HEK293 (cell line): Measurements from ENCODE around the gene DEDD2.

ENCODE experiments used
- TCF7L2 ChIP-seq: IDR thresholded peaks from 2 replicates; pipeline ENCODE4 v1.6.1; 2011; ENCODE audit warnings: low read depth, mild to moderate bottlenecking, inconsistent platforms, low read length, moderate library complexity, borderline replicate concordance
- ZNF266 ChIP-seq: fragments of 450-650 bp; formaldehyde crosslinking; IDR thresholded peaks from 2 replicates; pipeline ENCODE4 v1.5.1; 2016; ENCODE audit warnings: missing biosample characterization, missing genetic modification characterization, low read depth
- ZNF335 ChIP-seq: fragments of 450-650 bp; formaldehyde crosslinking; conservative IDR thresholded peaks from 2 replicates; pipeline ENCODE4 v1.5.1; 2016; ENCODE audit warnings: missing biosample characterization, missing genetic modification characterization
- TF ChIP-seq, protein P1 (sequence below): fragments of 450-650 bp; formaldehyde crosslinking; IDR thresholded peaks from 2 replicates; pipeline ENCODE4 v1.5.1; 2016; ENCODE audit warnings: missing biosample characterization, missing genetic modification characterization
- TF ChIP-seq, protein P2 (sequence below): fragments of 450-650 bp; formaldehyde crosslinking; IDR thresholded peaks from 2 replicates; pipeline ENCODE4 v1.5.1; 2016; ENCODE audit warnings: missing biosample characterization, missing genetic modification characterization

DNA sequence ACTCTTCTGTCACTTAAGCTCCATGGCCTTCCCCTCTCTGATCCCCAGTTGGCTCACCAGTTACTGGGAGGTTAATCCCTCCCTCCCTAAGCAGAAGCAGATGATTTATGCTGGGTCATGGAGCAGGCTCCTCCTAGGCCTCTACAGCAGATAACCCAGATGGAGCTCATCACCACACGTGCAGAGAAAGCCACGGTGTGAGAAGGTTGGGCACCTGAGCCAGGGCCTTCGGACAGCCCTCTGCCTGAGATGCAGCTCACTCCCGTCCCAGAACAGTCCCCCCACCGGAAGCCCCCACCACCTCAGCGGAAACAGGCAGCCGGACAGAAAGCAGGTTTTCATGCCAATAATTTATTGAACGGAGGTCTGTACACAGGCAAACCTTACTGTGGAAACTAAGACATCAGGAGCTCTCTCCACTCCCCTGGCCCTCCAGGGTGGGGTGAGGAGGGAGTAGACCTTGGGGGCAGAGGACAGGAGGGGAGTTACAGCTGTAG lies 12.4 kb upstream of the DEDD2 start:
- TF ChIP-seq TCF7L2 (no peak), ZNF335 (tag by site-specific recombination) (no peak), ZNF266 (tag by site-specific recombination) (no peak)
- TF ChIP-seq, protein P1, sequence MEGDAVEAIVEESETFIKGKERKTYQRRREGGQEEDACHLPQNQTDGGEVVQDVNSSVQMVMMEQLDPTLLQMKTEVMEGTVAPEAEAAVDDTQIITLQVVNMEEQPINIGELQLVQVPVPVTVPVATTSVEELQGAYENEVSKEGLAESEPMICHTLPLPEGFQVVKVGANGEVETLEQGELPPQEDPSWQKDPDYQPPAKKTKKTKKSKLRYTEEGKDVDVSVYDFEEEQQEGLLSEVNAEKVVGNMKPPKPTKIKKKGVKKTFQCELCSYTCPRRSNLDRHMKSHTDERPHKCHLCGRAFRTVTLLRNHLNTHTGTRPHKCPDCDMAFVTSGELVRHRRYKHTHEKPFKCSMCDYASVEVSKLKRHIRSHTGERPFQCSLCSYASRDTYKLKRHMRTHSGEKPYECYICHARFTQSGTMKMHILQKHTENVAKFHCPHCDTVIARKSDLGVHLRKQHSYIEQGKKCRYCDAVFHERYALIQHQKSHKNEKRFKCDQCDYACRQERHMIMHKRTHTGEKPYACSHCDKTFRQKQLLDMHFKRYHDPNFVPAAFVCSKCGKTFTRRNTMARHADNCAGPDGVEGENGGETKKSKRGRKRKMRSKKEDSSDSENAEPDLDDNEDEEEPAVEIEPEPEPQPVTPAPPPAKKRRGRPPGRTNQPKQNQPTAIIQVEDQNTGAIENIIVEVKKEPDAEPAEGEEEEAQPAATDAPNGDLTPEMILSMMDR (tag by site-specific recombination), result no peak
- TF ChIP-seq, protein P2, sequence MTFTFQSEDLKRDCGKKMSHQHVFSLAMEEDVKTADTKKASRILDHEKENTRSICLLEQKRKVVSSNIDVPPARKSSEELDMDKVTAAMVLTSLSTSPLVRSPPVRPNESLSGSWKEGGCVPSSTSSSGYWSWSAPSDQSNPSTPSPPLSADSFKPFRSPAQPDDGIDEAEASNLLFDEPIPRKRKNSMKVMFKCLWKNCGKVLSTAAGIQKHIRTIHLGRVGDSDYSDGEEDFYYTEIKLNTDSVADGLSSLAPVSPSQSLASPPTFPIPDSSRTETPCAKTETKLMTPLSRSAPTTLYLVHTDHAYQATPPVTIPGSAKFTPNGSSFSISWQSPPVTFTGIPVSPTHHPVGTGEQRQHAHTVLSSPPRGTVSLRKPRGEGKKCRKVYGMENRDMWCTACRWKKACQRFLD (tag by site-specific recombination), result no peak
